C4-2B (cell line): ENCODE measurements around the gene MTG2.

Experiments
- H3K27ac ChIP-seq: fragments of 450-650 bp; 2 replicates; pipeline ENCODE4 v1.5.1; 2017
- ZFX ChIP-seq: fragments of 450-650 bp; IDR thresholded peaks from 2 replicates; pipeline ENCODE4 v1.6.1; 2017
- TF ChIP-seq, protein P1 (sequence below): fragments of 450-650 bp; conservative IDR thresholded peaks from 2 replicates; pipeline ENCODE4 v1.5.1; 2017; ENCODE audit warnings: mild to moderate bottlenecking

MTG2 gene

DNA sequence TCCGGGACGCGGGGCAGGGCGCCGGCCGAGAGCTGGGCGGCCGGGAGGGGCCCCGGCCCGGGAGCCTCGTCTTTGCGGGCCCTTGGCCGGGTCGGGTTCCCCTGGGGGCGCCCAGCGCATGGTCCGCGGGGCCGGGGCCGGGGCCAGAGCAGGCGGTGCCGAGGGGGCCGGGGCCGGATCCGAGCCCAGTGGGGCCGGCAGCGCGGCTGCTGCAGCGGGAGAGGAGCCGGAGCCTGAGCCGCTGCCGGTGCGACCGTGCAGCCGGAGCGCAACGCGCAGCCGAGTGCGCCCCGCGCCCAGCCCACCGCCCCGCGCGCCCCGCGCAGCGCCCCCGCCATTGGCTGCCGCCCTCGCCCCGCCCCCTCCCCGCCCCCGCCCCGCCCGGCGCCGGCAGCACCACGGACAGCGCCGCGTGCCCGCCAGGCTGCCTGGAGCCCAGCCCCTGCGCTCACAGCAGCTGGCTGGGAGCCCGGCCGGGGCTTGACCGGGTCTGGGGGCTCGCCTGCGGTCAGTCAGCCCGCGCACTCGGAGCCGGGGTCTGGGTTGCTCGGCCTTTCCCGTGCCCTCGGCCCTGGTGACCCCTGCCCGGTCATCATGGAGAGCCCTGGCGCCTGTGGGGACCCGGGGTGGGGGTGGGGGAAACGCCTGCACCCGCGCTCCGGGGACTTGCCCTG is 37.3 kb downstream of the MTG2 start, which contains the start of gene HRH3:
Gene HRH3, minus strand, starts transcription at position 287 of the 674 bp plus-strand sequence. CDS start 308 bp downstream, outside the sequence.
- H3K27ac ChIP-seq = no peak within 1 kb of the TSS

DNA sequence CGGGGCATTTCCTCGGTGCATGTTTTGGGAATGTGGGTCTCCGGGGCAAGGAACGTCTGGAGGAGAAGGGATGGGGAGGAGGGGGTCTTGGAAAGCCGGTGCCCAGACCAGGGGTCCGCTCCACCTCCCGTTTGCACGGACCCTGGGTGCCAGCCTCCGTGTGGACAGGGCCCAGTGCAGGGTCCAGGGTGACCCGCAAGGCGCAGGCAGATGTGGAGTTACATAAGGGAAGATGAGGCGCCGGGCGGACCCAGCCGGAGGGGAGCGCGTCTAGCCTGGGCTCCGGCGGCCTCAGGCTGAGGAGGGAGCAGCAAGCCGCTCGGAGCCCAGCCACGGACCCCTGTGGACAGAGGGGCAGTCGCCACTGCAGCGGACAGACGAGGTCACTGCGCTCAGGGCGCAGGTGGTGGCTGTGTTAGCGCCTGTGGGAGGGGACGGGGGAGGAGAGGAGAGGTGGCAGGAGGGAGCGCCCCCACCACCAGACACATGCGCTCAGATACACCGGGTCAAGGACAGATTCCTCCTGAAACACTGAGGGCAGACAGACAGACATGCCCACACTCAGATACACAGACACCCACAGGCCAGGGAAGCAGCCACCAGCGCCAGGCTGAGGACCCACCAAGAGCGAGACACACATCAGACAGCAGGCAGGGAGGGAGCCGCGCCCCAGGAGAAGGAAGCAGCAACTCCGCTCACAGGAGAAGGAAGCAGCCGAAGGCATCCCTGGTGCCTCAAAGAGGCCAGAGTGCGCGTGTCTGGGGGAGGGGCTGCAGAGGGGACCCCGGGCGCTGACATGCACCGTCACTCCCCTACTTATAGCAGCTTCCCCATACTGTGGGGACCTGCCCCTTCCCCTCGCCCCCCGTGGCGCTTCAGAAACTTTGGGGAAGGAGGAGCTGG is 38.1 kb downstream of the MTG2 start:
- H3K27ac ChIP-seq = no peak overlapping the region
- TF ChIP-seq ZFX = no peak
- TF ChIP-seq, protein P1, sequence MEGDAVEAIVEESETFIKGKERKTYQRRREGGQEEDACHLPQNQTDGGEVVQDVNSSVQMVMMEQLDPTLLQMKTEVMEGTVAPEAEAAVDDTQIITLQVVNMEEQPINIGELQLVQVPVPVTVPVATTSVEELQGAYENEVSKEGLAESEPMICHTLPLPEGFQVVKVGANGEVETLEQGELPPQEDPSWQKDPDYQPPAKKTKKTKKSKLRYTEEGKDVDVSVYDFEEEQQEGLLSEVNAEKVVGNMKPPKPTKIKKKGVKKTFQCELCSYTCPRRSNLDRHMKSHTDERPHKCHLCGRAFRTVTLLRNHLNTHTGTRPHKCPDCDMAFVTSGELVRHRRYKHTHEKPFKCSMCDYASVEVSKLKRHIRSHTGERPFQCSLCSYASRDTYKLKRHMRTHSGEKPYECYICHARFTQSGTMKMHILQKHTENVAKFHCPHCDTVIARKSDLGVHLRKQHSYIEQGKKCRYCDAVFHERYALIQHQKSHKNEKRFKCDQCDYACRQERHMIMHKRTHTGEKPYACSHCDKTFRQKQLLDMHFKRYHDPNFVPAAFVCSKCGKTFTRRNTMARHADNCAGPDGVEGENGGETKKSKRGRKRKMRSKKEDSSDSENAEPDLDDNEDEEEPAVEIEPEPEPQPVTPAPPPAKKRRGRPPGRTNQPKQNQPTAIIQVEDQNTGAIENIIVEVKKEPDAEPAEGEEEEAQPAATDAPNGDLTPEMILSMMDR = no peak

More for the DNA sequence above, 37.3 kb downstream of the MTG2 start, which contains the start of gene HRH3:
- TF ChIP-seq ZFX = no peak
- TF ChIP-seq, protein P1 = no peak

DNA sequence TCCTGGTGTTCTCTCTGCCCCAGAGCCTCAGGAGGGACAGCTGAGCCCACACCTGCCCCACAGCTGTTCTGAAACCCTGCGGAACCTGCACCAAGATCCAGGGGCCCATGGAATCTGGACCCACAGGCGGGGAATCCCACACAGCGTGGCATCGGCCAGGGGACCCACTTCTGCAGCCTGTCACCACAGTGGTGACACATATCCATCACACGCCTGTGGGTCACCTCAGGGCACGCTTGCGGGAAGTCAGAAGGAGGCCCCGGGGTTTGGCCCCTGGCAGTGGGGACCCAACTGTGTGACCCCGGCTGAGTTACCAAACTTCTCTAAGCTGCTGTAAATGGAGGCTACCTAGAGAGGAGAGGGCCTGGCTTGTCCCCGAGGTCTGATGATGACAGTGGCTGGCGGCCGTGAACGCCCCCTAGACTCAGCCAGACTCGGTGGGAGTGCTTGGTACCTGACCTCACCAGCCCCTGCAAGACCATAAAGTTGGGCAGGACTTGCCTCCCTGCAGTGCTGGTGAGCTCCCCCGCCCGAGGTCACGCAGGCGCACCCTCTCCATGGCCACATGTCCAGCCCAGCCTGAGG is 39.5 kb downstream of the MTG2 start:
- no peak for TF ChIP-seq ZFX
- TF ChIP-seq, protein P1 = no peak
- no peak overlapping the region for H3K27ac ChIP-seq

DNA sequence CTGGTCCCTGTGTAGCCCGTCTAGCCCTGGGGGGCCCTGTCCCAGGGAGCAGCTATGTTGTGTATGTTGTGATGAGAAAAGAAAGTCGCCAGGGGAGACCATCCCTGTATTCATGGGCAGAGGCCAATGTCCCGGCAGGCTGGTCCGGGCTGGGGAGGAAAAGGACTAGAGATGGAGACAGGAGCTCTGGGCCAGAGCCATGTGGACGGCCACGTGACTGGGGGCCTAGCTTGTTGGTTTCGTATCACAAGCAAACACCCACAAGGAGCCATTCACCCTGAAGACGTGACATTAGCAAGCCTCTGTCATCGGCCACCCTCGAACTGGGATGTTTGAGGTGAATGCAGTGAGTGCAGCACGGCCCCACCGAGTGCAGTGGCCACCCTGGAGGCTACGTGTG is 40.1 kb downstream of the MTG2 start:
- H3K27ac ChIP-seq = no peak overlapping the region
- TF ChIP-seq, protein P1 = no peak
- no peak for TF ChIP-seq ZFX

DNA sequence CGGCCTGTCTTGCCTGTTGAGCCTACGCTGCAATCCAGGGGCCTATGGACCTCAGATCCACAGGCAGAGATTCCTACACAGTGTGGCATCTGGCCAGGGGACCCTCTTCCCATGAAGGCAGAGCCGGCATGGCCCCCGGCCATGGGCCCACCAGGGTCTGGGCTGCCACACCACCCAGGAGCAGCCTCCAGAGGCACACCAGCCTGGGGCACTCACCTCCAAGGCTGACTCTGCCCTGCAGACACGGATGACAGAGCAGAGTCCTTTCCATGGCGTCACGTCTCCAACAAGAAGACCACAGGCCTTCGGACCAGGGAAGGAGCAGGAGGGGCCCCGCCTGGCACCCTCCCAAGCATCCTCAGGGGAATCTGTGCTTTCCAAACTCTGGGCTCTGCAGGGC is 40.7 kb downstream of the MTG2 start:
- TF ChIP-seq, protein P1 = no peak
- no peak for TF ChIP-seq ZFX
- H3K27ac ChIP-seq = no peak overlapping the region

DNA sequence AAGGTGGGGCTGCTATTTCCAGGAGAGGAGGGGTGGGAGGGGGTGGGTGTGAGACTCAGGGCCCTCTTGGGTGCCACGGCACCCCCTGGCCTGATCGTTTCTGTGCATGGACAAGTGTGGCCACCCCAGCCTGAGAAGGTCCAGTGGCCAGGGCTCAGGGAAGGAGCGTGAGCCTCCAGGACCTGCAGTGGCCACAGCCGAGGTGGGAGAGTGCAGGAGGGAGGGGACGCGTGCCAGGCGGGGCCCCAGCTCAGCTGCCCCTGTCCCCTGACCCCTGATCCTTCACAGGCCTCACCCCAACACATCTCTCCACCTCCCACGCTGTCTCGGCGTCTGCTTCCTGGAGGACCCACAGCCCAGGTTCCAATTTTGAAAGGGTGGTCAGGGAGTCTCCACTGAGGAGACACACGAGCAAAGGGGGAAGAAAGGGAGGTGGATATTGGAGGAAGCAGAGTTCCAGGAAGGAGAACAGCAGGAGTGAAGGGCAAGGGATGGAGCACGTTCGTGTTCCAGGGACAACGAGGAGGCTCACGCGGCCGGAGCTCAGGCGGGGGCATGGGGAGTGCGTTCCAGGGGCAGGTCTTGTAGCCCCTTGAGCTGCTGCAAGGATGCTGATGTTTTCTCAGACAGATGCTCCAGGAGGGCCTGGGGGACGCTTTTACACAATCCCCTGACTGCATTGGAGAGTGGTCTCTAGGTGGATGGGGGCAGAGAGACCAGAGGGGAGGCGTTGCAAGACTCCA is 41.5 kb downstream of the MTG2 start:
- TF ChIP-seq, protein P1 = no peak
- TF ChIP-seq ZFX = no peak
- H3K27ac ChIP-seq = no peak overlapping the region
